ENCODE results near the gene SFMBT2. TPM values are rescaled to one million over a fixed set of nuclear protein-coding genes. Genes with fewer than 3 reads are reported as not detected.
"Not testable (repeated sequence)": the region's sequence is repeated elsewhere in the genome, so short reads cannot be mapped to it uniquely, and the experiment has no call there.

The SFMBT2 gene
- total RNA-seq, 1 experiment from 2014 or later = 14.3 TPM

- TF ChIP-seq PRDM15 (CRISPR knock-in tag; IDR thresholded peaks at IDR 0.05) = no peak
- TF ChIP-seq IRF1 (CRISPR knock-in tag; IDR thresholded peaks at IDR 0.05) = no peak
Measured at GRCh38 chr10:7218968-7219367, 191.9 kb downstream of the SFMBT2 start (continued).

GRCh38 chr10:7212696-7213095 lies 198.1 kb downstream of the SFMBT2 start:
- POLR2A ChIA-PET; H3K27me3 Mint-ChIP-seq (ENCODE audit: low read depth); CTCF ChIA-PET; DNase-seq (ENCODE audit: low spot score); ATAC-seq; H3K9me3 Mint-ChIP-seq; H3K4me3 Mint-ChIP-seq: not testable (repeated sequence)
- Mint-ChIP-seq H3K36me3 (peaks cover 24% of the 10 kb centered on the region), H3K27ac (peak overlapping the region; percentile 35; the same call in 1 of the 2 replicates), H3K4me1 (peaks cover 28% of the 10 kb centered on the region)

- TF ChIP-seq PRDM15 (CRISPR knock-in tag; IDR thresholded peaks at IDR 0.05) (no peak), EMX1 (CRISPR knock-in tag; IDR thresholded peaks at IDR 0.05) (no peak), ZNF396 (CRISPR knock-in tag; IDR thresholded peaks at IDR 0.05; ENCODE audit: borderline replicate concordance) (no peak), MAX (CRISPR knock-in tag; IDR thresholded peaks at IDR 0.05) (no peak), IRF1 (CRISPR knock-in tag; IDR thresholded peaks at IDR 0.05) (no peak), ZMAT4 (CRISPR knock-in tag; IDR thresholded peaks at IDR 0.05) (no peak), PRRX2 (CRISPR knock-in tag; IDR thresholded peaks at IDR 0.05) (no peak), ZSCAN18 (CRISPR knock-in tag; IDR thresholded peaks at IDR 0.05) (no peak), ZNF219 (CRISPR knock-in tag; IDR thresholded peaks at IDR 0.05; ENCODE audit: borderline replicate concordance) (no peak), JAZF1 (CRISPR knock-in tag; IDR thresholded peaks at IDR 0.05) (no peak), MLX (CRISPR knock-in tag; IDR thresholded peaks at IDR 0.05) (no peak), TCF7 (CRISPR knock-in tag; IDR thresholded peaks at IDR 0.05; ENCODE audit: low read depth) (no peak)
- no peaks in the 10 kb centered on the region for H3K27me3 Mint-ChIP-seq (ENCODE audit: low read depth)
- peaks cover 24% of the 10 kb centered on the region for H3K36me3 Mint-ChIP-seq
- DNase-seq (ENCODE audit: low spot score) (no peak), ATAC-seq (peak; percentile 70)
- H3K4me1 Mint-ChIP-seq = peaks cover 28% of the 10 kb centered on the region
- CTCF ChIA-PET = interaction anchor here (1.1 to 1.8 kb wide), 2 partner anchors 14 to 91 kb away, joined by 3 to 7 read pairs; no protein-coding TSS in a partner anchor
- POLR2A ChIA-PET = no interaction called here
- peak overlapping the region; percentile 68; the same call in 1 of the 2 replicates for H3K27ac Mint-ChIP-seq
- H3K9me3 Mint-ChIP-seq = 0 out of 2 replicates have a peak, but pooled peaks cover 4% of the 10 kb centered on the region
- H3K4me3 Mint-ChIP-seq = no peak overlapping the region
Measured at GRCh38 chr10:7211857-7212577, 198.8 kb downstream of the SFMBT2 start.
